GM12891 (cell line): Measurements from ENCODE around the gene PCDHGB4.

ENCODE experiments used
- PAX5 ChIP-seq: IDR thresholded peaks from 2 replicates; pipeline ENCODE4 v1.6.1; 2011; ENCODE audit warnings: low read length, moderate library complexity, mild to moderate bottlenecking; ENCODE audit not compliant: insufficient read depth, severe bottlenecking
- POLR2A ChIP-seq: IDR thresholded peaks from 2 replicates; pipeline ENCODE4 v1.6.1; 2011; ENCODE audit warnings: low read depth, low read length, control low read depth

DNA sequence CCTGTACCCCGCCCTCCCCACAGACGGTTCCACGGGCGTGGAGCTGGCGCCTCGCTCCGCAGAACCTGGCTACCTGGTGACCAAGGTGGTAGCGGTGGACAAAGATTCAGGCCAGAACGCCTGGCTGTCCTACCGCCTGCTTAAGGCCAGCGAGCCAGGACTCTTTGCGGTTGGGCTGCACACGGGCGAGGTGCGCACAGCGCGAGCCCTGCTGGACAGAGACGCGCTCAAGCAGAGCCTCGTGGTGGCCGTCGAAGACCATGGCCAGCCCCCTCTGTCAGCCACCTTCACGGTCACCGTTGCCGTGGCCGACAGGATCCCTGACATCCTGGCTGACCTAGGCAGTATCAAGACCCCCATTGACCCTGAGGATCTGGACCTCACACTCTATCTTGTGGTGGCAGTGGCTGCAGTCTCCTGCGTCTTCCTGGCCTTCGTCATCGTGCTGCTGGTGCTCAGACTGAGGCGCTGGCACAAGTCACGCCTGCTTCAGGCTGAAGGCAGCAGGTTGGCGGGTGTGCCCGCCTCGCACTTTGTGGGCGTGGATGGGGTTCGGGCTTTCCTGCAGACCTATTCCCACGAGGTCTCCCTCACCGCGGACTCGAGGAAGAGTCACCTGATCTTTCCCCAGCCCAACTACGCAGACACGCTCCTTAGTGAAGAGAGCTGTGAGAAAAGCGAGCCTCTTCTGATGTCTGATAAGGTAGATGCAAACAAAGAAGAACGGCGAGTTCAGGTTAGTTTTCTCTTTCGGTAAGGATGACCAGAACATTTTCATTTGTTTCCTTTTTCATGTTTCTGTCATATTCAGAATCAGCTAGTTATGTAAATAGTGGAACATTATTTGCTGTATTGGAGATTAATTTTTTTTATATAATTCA, 21.2 kb upstream of the PCDHGB4 start:
- no peak for TF ChIP-seq POLR2A
- TF ChIP-seq PAX5, result no peak
